ENCODE measurements around the gene SNED1.

The SNED1 gene

DNA sequence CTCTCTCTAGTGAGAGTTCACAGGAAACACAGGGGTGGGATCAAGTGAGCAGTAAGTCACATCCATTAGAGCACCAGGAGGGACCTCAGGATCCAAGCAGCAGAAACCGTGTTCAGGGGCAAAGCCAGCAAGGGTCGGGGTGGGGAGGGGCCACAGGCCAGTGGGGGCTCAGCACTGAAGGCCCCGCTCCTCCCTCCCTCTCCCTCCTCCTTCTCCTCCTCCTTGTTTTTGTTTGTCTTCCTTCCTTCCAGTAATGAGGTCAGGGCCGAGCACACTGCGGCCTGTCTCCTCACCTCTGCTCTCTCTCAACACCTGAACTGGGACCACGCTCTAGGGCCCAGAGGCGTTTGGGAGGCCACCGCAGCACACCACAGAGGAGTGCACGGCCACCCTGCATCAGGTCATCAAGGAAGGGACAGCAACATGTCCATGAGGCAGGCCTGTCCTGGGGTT lies 82.8 kb downstream of the SNED1 start:
- H3F3A ChIP-seq (ENCODE audit: insufficient read depth, low read length) = no peaks in the 10 kb centered on the region
- no peaks in the 10 kb centered on the region for H3K4me1 ChIP-seq (ENCODE audit: low read length)
- no peak overlapping the region for H3K9ac ChIP-seq (ENCODE audit: low read length)
- H3K27ac ChIP-seq (ENCODE audit: low read length) = no peak overlapping the region
- TF ChIP-seq, protein P1, sequence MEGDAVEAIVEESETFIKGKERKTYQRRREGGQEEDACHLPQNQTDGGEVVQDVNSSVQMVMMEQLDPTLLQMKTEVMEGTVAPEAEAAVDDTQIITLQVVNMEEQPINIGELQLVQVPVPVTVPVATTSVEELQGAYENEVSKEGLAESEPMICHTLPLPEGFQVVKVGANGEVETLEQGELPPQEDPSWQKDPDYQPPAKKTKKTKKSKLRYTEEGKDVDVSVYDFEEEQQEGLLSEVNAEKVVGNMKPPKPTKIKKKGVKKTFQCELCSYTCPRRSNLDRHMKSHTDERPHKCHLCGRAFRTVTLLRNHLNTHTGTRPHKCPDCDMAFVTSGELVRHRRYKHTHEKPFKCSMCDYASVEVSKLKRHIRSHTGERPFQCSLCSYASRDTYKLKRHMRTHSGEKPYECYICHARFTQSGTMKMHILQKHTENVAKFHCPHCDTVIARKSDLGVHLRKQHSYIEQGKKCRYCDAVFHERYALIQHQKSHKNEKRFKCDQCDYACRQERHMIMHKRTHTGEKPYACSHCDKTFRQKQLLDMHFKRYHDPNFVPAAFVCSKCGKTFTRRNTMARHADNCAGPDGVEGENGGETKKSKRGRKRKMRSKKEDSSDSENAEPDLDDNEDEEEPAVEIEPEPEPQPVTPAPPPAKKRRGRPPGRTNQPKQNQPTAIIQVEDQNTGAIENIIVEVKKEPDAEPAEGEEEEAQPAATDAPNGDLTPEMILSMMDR (IDR thresholded peaks at IDR 0.05; ENCODE audit: low read length) = no peak
- TF ChIP-seq EZH2 (optimal IDR thresholded peaks at IDR 0.05; ENCODE audit: low read depth, low read length) (no peak), EZH2phosphoT487 (IDR thresholded peaks at IDR 0.05; ENCODE audit: low read length) (no peak)
- H4K20me1 ChIP-seq (ENCODE audit: insufficient read depth, low read length) = no peaks in the 10 kb centered on the region
- H2AFZ ChIP-seq (ENCODE audit: low read length) = no peak overlapping the region
- no peak for DNase-seq
- no peak overlapping the region for H3K4me2 ChIP-seq (ENCODE audit: low read depth, low read length)
- H3K9me2 ChIP-seq (replicated peaks; ENCODE audit: insufficient read depth, low read length) = no peaks in the 10 kb centered on the region
- no peaks in the 10 kb centered on the region for H3K27me3 ChIP-seq (replicated peaks; ENCODE audit: insufficient read depth, low read length)
- no peaks in the 10 kb centered on the region for H3K9me3 ChIP-seq (replicated peaks; ENCODE audit: insufficient read depth, low read length)
- no peaks in the 10 kb centered on the region for H3K79me2 ChIP-seq (ENCODE audit: low read length)
- H3K4me3 ChIP-seq (ENCODE audit: low read length) = no peak overlapping the region
- H3K36me3 ChIP-seq (replicated peaks; ENCODE audit: insufficient read depth, low read length) = no peaks in the 10 kb centered on the region

DNA sequence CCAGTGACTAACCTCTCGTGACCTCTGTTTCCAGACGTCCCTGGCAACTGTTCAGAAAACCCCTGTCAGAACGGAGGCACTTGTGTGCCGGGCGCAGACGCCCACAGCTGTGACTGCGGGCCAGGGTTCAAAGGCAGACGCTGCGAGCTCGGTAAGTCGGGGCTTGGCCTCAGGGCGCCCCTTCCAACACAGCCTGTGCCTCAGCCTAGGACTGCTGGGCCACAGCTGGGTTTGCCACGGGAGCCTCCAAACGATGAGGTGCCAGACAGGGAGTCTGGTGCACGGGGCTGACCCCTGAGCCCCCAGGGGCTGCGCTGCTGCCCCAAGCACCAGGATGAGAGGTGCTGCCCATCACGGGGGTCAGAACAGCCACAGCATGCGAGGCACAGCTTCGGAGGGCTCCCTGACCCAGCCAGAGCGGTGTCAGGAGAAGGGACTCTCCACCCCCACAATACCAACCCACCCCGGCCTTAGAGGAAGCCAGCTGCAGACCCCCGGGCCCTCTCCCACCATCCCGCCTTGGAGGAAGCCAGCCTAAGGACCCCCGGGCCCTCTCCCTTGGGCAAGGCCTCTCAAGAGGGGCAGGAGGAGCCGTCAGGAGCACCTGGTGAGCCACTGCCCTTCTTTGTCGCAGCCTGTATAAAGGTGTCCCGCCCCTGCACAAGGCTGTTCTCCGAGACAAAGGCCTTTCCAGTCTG lies 83.4 kb downstream of the SNED1 start:
- DNase-seq = no peak
- no peaks in the 10 kb centered on the region for H3K27me3 ChIP-seq (replicated peaks; ENCODE audit: insufficient read depth, low read length)
- no peaks in the 10 kb centered on the region for H3K9me2 ChIP-seq (replicated peaks; ENCODE audit: insufficient read depth, low read length)
- H3F3A ChIP-seq (ENCODE audit: insufficient read depth, low read length) = no peaks in the 10 kb centered on the region
- no peak overlapping the region for H3K27ac ChIP-seq (ENCODE audit: low read length)
- H4K20me1 ChIP-seq (ENCODE audit: insufficient read depth, low read length) = no peaks in the 10 kb centered on the region
- no peak overlapping the region for H3K9ac ChIP-seq (ENCODE audit: low read length)
- H3K4me1 ChIP-seq (ENCODE audit: low read length) = no peaks in the 10 kb centered on the region
- no peaks in the 10 kb centered on the region for H3K79me2 ChIP-seq (ENCODE audit: low read length)
- H3K9me3 ChIP-seq (replicated peaks; ENCODE audit: insufficient read depth, low read length) = no peaks in the 10 kb centered on the region
- no peak overlapping the region for H2AFZ ChIP-seq (ENCODE audit: low read length)
- H3K36me3 ChIP-seq (replicated peaks; ENCODE audit: insufficient read depth, low read length) = no peaks in the 10 kb centered on the region
- TF ChIP-seq EZH2 (optimal IDR thresholded peaks at IDR 0.05; ENCODE audit: low read depth, low read length) (no peak), EZH2phosphoT487 (IDR thresholded peaks at IDR 0.05; ENCODE audit: low read length) (no peak)
- TF ChIP-seq, protein P1 (IDR thresholded peaks at IDR 0.05; ENCODE audit: low read length) = no peak
- no peak overlapping the region for H3K4me3 ChIP-seq (ENCODE audit: low read length)
- H3K4me2 ChIP-seq (ENCODE audit: low read depth, low read length) = no peak overlapping the region

DNA sequence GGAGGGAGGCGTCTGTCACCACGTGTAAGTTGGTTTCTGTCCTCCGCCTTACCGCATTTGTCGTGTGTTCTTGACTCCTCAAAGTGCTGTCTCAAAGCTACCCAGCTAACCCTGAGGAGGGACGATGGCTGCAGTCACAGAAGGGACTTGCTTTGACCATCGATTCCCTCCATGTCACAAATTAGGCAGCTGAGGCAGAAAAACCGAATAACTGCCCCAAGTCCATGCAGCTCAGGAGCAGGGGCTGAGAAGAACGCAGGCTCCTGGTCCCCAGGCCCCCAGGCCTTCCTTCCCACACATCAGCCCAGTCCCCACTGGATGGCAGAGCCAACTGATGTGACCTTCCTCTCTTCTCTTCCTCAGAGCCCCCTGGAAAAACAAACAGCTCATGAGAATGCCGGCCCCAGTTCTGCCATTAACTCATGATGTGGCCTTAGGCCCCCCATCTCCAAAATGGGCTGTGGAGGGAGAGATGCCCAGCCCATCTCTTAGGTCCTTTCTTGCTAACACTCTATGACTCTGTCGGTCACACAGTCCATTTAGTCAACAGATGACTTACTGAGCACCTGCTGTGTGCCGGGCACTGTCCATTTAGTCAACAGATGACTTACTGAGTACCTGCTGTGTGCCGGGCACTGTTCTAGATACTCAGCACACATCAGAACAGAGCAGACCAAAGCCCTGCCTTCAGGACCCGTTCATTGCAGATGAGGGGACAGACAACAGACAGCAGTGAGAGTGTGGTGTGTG lies 84.1 kb downstream of the SNED1 start:
- Histone ChIP-seq H2AFZ (ENCODE audit: low read length) (no peak overlapping the region), H3F3A (ENCODE audit: insufficient read depth, low read length) (no peaks in the 10 kb centered on the region), H3K4me1 (ENCODE audit: low read length) (no peaks in the 10 kb centered on the region), H3K79me2 (ENCODE audit: low read length) (no peaks in the 10 kb centered on the region), H3K9me3 (replicated peaks; ENCODE audit: insufficient read depth, low read length) (no peaks in the 10 kb centered on the region), H4K20me1 (ENCODE audit: insufficient read depth, low read length) (no peaks in the 10 kb centered on the region), H3K27me3 (replicated peaks; ENCODE audit: insufficient read depth, low read length) (no peaks in the 10 kb centered on the region), H3K9ac (ENCODE audit: low read length) (no peak overlapping the region), H3K4me2 (ENCODE audit: low read depth, low read length) (no peak overlapping the region), H3K36me3 (replicated peaks; ENCODE audit: insufficient read depth, low read length) (no peaks in the 10 kb centered on the region), H3K4me3 (ENCODE audit: low read length) (no peak overlapping the region), H3K9me2 (replicated peaks; ENCODE audit: insufficient read depth, low read length) (no peaks in the 10 kb centered on the region), H3K27ac (ENCODE audit: low read length) (no peak overlapping the region)
- TF ChIP-seq EZH2 (optimal IDR thresholded peaks at IDR 0.05; ENCODE audit: low read depth, low read length) (no peak), EZH2phosphoT487 (IDR thresholded peaks at IDR 0.05; ENCODE audit: low read length) (no peak)
- TF ChIP-seq, protein P1 (IDR thresholded peaks at IDR 0.05; ENCODE audit: low read length) = no peak
- DNase-seq = no peak
